B cell (primary cell): ENCODE results near the gene ERBB4.

Experiments used
- CTCF ChIP-seq: fragments of 200-600 bp; IDR thresholded peaks from one replicate; pipeline ENCODE4 v1.8.0; 2022; ENCODE audit warnings: antibody characterized with exemption, mild to moderate bottlenecking
- EZH2 ChIP-seq: IDR thresholded peaks from 2 replicates; pipeline ENCODE4 v1.6.1; 2012; ENCODE audit warnings: borderline replicate concordance, low read depth, mild to moderate bottlenecking, moderate library complexity, low read length; ENCODE audit not compliant: insufficient read depth, poor library complexity, severe bottlenecking

- TF ChIP-seq CTCF = no peak
- TF ChIP-seq EZH2 = no peak
These were observed 1112.4 kb downstream of the ERBB4 start for GRCh38 chr2:211426240-211426639.
